Activated CD4-positive, CD25-positive, alpha-beta regulatory T cell (primary cell): ENCODE data around the gene SAMD13.

ENCODE experiments used
- DNase-seq, 4 experiments: peaks; one replicate each; lab custom pipeline; 2025; lab: John Stamatoyannopoulos, UW

Gene SAMD13

GRCh38 chr1:84345220-84345619 is 43.7 kb downstream of the SAMD13 start:
- no peak for DNase-seq

GRCh38 chr1:84347271-84347931 is 45.9 kb downstream of the SAMD13 start:
- no peak for DNase-seq

- no peak for DNase-seq
Measured at GRCh38 chr1:84347932-84348555, 46.5 kb downstream of the SAMD13 start.

GRCh38 chr1:84348759-84349158 is 47.3 kb downstream of the SAMD13 start:
- DNase-seq, result no peak

GRCh38 chr1:84350104-84350503 is 48.6 kb downstream of the SAMD13 start:
- no peak for DNase-seq

- DNase-seq, result no peak
Measured at GRCh38 chr1:84350550-84350949, 49.0 kb downstream of the SAMD13 start.

- no peak for DNase-seq
Measured at GRCh38 chr1:84352298-84353106, 51.0 kb downstream of the SAMD13 start.

GRCh38 chr1:84353695-84354094 is 52.2 kb downstream of the SAMD13 start:
- no peak for DNase-seq

GRCh38 chr1:84355556-84355955 is 54.0 kb downstream of the SAMD13 start:
- no peak for DNase-seq

GRCh38 chr1:84356881-84357280 is 55.4 kb downstream of the SAMD13 start:
- DNase-seq, result no peak

- no peak for DNase-seq
Measured at GRCh38 chr1:84358695-84359094, 57.2 kb downstream of the SAMD13 start.

- no peak for DNase-seq
Measured at GRCh38 chr1:84360316-84360715, 58.8 kb downstream of the SAMD13 start.

GRCh38 chr1:84361796-84362195 is 60.3 kb downstream of the SAMD13 start:
- DNase-seq, result no peak

- no peak for DNase-seq
Measured at GRCh38 chr1:84363019-84363418, 61.5 kb downstream of the SAMD13 start.

GRCh38 chr1:84363622-84364021 is 62.1 kb downstream of the SAMD13 start:
- DNase-seq, result no peak

GRCh38 chr1:84365225-84366221 is 64.0 kb downstream of the SAMD13 start:
- no peak for DNase-seq

- no peak for DNase-seq
Measured at GRCh38 chr1:84366786-84367185, 65.3 kb downstream of the SAMD13 start.

GRCh38 chr1:84367219-84367618 is 65.7 kb downstream of the SAMD13 start:
- DNase-seq, result no peak

- DNase-seq, result no peak
Measured at GRCh38 chr1:84368441-84368840, 66.9 kb downstream of the SAMD13 start.

- DNase-seq, result no peak
Measured at GRCh38 chr1:84370266-84370665, 68.8 kb downstream of the SAMD13 start.

- DNase-seq, result no peak
Measured at GRCh38 chr1:84370831-84371394, 69.4 kb downstream of the SAMD13 start.
